Measurements from ENCODE around the gene DCP2.

DCP2 gene

DNA sequence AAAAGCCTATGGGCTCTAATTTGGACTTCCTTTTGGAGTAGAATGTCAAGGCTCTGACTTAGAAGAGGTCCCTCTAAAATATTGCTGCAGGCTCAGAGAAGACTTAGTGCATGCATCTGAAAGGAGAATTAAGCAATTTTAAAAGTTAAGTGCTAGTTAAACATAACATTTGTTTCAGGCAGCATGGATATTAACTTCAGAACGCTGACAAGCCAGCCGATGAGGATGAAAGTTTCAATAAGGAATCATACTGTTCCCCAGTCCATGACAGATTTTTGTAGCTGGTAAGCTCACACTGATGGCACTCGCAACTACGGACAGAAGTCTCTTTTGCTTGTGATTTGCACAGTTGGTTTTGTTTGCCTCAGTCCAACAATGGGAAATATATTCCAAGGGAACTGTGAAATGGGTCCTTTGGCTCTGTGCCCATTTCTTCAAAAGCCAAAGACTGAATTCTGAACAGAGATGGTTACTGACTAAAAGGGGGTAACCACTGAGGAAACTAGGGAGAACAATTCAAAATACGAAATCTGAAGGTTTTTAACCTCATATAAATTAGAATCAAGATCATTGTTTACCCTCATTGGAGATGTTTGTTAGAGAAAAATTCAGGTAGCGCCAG lies 47.6 kb downstream of the DCP2 start:
- no peak for DNase-seq

DNA sequence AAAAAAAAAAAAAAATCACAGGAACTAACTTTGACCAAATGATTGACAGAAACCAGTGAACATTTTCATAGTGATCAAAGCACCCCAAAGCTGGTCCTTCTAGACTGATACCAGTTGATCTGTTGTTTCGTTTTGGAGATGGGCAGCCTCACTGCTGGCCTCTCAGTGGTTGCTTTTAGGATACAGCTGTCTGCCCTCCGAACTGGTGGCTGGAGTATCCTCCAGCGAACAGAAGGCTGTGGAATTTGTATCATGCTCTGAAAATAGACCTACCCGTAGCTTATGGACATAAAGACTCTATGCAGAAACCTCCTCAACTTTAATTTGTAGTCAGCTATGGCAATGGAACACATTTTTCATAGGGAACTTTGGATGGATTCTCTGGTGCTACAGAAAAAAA lies 49.0 kb downstream of the DCP2 start:
- DNase-seq = no peak

DNA sequence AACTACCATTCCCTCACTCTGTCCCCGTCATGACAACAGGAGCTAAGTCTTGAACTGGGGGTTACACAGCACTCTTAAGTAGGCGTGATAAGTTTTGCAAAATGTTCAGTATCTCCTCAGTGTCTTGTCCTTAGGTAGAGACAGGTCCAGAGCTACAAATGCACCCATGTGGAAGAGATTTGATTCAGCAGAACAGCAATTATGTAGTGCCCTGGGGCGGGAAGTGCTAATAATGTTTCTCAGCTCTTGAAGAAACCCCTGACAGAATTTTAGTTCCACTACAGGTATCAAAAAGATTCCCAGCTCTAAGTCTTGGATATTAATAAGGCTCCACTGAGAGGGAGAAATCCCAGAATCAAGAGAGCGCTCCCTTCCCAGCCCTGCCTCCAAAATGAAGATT lies 49.6 kb downstream of the DCP2 start:
- no peak for DNase-seq

DNA sequence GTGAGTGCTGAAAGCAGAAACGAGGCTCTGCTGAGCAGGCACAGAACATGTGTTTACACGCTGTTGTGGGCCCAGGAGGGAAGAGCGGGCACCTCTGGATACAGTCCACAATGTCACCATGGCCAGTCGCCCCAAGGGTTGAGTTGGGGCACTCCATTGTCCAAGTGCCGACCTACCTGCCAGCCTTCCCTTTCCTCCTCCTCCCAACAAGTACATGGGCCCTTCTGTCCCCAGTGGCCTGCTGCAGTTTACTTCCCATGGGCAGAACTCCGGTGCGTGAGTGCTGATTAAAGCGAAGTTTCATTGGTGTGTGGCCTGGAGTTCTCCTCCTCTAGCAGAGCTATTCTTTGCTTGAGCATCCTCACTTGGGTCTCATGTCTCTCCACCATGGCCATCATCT lies 50.4 kb downstream of the DCP2 start:
- no peak for DNase-seq

DNA sequence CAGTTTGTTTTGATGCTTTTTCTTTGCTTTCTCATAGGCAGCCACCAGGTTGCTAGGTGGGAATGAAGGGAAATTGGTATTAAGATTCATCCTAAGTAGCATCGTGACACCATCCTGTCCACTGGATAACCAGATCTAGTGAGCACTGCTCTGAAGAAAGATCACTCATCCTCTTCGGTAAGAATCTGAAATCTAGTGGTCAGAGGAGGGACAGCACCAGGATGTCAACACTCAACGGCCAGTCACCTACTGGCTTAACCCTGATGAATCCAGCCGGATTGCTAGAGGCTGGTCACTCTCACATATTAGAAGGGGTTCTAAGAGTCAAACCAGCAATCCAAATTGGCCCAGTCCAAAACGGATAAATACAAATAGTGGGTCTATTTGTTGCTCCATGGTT lies 50.8 kb downstream of the DCP2 start:
- DNase-seq = no peak

DNA sequence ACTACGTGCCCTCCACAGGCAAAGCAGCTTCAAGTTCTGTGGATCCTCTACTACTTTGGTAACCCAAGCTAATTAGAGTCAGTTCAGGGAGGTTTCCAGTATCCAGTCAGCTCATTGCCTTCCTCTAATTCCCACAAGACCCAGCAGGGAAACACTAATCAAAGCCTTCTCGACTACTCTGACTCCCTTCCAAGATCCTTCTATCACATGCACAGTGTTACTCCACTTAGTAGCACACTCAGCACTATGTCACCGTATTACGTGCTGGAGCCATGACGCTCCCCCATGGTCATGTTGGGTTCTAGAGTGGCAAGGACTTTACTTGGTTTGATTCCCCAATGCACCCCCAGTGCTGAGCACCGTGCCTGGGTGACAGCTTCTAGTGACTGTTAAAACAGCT lies 53.0 kb downstream of the DCP2 start:
- no peak for DNase-seq

DNA sequence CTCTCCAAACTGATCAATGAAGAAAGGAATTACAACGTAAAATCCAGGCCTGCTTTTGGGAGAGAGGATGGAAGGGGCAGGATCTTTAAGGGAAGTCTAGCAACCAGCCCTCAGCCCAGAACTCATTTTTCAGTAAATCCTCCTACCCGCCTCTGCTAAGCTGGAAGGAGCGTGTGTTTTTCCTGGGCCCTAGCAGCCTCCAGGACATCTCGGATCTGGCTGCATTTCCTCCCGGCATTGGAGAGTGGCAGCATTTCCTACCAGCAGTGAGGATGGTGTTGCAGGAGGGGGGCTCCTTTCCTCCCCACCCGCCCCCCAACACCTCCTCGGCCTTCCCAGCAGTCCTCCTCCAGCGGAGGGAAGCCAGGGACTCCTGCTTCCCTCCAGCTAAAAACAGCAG lies 54.5 kb downstream of the DCP2 start:
- no peak for DNase-seq

DNA sequence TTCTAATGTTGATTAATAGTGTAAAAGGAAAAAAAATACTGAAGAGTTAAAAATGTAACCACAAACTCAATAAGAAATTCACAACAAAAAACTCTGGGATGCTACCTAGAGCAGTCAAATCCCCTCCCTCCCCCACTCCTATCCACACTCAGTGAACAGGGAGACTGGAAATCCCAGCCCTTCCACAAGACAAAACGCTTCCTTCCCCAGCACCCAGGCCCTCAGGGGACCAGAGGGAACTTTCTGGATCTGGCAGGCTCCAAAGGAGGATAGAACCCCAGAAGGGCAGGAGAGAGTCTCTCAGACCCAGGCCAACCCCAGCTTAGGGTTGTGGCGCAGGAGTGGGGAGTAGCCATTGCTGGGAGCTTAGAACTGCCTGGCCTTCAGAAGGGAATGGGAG lies 55.0 kb downstream of the DCP2 start:
- no peak for DNase-seq

DNA sequence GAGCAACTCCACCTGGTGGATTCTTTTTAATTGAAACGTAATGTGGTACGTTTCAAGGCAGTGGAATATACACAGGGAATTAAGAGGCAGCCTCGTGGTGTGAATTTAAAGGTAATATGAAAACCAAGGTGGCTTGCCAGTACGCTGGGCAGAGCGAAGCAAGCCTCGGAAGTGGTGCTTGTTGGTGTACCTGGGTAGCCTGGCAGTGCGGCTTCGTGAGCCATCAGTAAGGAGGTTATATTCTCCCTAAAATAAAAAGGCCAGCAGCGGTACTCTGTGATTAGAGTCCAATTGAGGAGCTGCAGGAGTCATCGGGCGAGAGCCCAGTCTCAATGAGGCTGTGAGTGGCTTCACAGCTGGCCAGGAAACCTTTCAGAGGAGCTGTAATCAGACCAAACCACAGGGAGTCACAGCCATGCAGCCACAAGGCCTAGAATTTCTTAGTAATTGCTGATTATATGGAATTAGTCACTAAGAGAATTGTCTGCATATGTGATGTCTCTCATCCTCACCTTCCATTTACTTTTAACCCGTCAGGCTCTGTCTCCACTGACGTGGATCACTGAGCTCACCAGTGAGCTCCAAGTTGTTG lies 57.7 kb downstream of the DCP2 start:
- DNase-seq = no peak

DNA sequence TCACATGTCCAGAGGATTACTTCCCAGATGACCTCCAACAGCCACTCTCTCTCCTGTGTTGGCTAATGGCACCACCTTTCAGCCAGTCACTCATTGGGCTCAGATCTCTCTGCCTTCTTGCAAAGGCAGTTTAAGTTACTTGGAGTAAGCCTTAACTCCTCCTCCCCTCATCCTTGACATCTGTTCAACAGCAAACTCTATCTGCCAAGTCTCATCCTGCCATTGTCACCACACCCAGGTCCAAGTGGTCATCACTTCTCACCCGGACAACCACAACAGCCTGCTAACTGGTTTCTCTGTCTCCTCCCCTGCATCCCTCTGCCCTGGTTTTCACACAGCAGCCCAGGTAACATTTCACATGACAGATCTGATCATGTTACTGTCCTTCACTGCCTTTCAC lies 58.5 kb downstream of the DCP2 start:
- no peak for DNase-seq

DNA sequence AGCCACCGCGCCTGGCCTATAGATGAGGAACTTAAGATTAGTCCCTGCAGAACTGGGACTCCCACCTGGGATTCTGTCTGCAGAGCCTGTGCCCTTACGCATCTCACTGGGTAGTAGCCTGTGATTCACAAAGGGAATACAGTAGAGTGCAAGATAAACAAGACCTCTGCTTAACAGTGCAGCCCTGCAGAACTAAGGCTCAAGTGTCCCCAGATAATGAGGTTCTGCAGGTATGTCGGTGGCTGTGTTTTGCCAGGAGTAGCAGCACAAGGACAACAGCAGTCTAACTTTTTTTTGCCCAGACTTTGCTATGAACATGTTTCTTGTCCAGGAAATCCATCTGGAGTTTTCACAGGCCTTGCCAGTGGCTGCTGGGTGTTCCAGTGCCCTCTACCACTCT lies 59.7 kb downstream of the DCP2 start:
- no peak for DNase-seq

DNA sequence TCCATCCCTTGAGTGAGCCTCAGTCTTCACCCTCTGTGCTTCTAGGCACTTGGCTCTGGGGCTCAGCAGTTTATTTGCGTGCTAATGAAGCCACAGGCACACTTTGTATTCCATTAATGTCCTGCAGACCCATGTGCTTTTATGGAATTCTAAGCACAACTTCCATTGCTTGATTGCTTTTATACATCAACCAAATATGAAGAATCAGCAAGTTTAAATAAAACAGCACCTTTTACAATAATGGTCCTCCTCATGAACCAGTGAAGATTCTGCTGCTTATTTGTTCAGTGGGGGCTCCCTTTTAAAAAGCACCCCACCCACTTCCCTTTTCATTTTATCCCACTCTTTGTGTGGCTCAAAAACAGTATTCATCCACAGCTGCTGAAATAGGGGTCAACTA lies 60.2 kb downstream of the DCP2 start:
- no peak for DNase-seq

DNA sequence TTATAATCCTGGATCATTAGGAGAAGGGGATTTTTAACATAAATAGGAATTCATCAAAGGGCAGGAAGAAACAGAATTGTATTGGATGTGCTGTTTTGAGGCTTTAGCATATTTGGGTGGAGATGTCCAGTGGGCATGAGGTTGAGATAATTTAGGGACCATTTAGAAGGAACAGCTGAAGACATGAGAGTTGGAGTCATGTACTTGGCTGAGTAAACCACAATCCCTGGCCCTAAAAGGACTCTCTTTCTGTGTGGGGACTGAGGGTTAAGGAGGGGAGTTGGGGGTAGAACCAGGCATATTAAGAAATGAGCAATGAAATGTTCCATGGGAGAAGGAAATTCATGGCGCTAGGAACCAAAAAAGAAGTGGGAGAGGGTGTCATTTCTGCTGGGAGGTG lies 61.5 kb downstream of the DCP2 start:
- no peak for DNase-seq

DNA sequence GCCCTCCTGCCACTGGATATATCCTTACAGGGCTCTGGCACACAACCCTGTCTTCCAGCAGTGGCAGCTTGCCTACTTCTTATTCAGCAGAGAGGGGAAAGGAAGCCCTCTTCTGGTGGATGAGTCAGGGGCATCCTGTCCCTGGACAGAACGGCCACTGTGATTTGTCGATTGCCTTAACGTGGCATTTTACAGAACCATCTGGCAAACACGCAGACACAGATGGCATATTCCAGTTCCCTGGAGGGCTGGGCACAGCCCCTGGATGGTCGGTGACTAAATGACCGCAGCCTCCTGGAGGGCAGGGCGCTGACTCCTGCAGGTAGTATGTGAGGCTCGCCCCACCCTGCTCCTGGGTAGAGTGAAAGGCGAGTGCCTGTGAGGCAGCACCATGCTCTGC lies 62.1 kb downstream of the DCP2 start:
- no peak for DNase-seq

DNA sequence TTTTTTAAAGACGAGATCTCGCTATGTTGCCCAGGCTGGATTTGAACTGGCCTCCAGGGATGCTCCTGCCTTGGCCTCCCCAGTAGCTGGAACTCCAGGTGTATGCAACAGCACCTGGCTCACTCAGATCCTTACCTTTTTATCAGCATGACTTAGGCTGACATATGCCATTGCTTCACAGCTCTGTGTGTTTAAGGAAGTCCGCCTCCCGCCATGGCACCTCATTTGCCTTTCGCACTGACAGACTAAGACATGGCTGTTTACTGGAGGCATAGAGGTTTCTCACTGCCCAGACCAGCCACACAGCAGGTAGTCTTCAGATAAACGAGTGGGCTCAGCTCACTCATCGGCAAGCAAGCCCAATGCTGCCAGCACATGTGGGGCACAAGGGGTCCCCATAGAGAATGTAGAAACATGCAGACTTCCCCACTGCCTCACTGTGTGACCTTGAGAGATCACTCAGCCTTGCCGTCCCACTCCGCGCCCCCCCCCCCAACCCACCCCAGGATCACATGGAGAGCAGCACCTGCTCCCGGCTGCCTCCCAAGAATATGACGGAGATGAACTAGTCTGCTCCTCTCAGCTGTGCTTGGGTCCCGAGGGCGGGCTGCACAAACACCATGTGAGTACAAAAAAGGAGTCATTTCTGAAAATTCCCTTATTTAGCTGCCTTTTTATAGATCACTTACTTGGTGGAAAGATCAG lies 62.8 kb downstream of the DCP2 start:
- no peak for DNase-seq

DNA sequence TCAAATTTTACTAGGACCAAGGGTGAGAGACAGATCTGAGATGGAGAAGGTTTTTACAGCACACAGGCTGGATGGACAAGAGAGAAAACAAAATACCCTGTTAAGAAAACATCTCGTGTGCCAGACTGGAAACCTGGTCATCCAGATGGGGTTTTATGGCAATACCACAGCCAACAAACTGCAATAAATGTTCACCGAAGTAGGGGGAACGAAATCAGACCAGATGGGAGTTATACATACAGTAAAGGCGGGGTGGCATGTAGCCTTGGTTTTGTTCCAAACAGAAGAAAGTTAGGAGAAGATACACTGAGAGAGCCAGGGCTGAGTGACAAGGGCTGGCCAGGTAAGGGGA lies 63.3 kb downstream of the DCP2 start:
- no peak for DNase-seq

DNA sequence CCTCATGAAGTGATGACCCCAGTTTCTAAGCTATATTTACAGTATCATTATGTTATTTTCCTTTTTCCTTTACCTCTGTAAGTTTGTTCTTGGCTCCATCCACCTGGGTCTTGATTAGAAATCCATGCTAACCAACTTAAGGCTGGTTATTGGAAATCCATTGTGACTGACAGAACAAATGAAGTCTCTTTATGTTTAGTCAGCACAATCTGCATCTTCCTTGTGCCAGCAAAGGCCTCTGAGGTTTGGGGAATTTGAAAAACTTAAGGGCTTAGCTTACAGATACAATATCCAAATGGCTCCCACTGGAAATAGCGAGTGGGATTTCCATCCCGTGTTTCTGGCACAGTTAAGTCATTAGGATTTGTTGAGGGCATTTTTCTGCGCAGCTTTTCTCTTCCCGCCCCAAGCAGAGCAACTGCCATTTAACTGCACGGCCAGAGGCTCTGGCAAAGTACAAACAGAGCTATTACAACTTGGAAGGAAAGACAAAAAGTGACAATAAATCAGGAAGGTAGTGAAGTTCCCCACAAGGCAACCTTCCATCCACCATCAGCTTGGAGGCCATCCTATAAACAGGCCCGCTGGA lies 64.2 kb downstream of the DCP2 start:
- DNase-seq = no peak

DNA sequence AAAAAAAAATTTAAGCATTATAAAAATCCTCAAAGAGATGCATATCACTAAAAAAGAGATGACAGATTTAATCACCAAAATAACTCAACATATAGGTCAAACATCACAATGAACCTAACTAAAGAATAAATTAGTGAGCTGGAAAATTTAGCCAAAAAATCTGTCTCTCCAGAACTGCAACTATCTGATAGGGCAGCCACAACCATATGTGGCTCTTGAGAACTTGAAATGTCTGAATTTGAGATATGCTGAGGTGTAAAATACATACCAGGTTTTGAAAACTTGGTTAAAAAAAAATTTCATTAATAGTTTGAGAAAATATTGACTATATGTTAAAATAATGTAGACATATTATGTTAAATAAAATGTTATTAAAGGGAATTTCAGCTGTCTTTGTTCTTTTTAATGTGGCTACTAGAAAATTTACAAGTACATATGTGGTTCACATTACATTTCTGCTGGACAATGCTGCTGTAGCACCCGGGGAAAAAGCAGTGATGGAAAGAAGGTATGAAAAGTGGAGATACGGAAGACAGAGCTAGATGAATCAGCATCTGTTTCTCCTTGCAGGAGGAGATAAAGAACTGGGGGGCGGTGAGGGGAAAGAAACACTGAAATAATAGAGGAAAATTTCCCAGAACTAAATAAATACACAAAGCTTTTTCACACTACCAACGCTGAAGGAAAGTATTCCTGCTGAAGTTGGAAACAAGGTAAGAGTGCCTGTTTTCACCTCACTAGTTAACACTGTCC lies 66.1 kb downstream of the DCP2 start:
- DNase-seq = no peak

DNA sequence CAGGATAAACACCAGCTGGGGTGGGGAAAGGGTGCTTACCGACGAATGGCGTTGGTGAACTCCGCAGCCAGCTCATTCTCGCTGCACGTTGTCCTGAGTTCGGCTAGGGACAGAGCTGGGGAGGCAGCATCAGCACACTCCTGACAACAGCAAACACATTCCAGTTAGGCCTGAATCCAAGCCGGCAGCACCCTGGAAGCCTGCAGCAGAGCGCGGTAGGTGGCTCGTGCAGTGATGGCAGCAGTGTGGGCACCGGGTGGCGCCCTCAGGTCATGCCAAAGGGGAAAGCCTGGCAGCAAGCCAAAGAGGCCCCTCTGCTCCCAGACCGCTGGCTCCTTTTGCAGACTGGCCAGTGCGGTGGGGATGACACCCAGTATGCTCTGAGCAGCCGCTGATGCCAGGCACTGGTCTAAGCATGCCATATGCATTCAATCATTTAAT lies 66.9 kb downstream of the DCP2 start:
- DNase-seq = no peak

DNA sequence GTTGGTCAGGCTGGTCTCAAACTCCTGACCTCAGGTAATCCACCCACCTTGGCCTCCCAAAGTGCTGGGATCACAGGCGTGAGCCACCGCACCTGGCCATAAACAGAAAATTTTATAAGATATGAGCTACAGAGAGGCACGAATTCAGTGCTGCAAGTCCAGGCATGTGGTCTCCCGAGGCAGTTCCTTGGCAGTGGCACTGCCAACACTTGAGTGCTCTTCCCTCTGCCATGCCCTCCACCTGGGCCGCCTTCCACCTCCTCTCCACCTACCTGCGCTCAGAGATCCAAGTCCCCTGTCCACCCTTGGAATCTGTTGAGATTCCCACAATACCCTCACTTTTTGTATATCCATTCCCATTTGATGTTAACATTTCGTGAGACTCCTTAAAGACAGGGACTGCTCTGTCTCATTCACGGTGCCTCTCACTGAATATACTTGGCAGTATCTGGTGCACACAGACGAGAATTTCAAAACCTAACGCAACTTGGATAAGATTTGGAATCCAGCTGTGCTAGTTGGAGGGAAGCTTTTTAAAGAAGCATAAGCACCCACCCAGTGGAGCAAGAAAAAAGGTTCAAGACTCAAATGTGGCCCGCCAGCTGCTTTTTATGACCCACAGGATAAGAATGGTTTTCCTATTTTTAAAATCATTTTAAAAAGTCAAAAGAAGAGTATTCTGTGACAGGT lies 68.3 kb downstream of the DCP2 start:
- no peak for DNase-seq

DNA sequence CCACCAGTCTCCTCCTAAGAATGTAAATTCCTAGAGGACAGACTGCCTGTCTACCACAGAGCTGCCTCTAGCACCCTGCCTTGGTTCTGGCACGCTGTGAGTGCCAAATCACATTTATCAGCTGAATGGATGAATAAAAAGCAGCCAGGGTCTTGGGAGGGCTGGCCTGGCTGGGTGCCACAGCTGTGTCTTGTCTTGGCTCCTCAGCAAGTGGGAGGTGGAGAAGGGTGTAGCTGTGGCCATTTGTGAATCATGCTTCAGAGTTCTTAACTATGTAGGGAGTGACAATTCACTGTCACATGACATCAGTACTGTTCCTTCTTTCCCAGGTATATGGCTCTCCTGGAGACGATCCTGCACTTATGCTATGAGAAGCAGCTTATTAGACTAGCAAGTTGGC lies 70.6 kb downstream of the DCP2 start:
- DNase-seq = no peak

DNA sequence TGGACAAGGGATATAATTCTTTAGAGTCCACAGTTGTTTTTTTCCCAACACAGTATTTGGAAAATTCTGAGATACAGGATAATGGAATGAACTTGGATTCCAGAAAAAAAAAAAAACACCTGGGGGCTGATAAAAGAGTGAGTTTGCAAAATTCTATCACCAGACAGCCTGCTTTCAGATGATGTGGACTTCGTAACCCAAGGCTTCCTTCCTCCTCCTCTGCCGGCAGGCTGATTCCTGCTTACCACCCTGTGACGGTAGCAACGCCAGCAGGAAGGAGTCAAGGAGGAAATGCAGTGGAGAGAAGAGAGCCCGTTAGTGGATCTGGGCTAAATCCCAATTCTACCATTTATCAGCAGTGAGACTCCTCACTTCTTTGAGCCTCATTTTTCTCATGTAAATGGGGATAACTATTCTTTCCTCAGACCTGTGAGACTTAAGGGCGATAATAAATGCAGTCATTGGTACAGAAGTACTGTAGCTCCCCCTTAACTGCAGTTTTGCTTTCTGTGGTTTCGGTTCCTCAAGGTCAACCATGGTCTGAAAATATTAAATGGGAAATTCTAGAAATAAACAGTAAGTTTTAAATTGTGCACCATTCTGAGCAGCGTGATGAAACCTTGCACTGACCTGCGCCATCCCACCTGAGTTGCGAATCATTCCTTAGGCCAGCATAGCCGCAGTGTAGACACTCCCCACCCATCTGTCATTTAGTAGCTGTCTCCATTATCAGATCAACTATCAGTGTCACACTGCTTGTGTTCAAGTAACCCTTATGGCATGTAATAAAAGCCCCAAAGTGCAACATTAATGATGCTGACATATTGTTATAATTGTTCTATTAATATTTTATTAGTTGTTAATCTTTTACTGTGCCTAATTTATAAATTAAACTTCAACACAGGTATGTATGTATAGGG lies 71.4 kb downstream of the DCP2 start:
- no peak for DNase-seq
